GM21360 (cell line): ENCODE measurements around the gene ARSG.
"Not testable (repeated sequence)": the region's sequence is repeated elsewhere in the genome, so short reads cannot be mapped to it uniquely, and the experiment has no call there.

Experiments
- ATAC-seq: cut with Tn5 transposase; IDR thresholded peaks from one replicate; pipeline ENCODE4 v1.9.1; 2021; ENCODE audit warnings: mild to moderate bottlenecking, moderate library complexity; ENCODE audit not compliant: unreplicated experiment

ARSG gene

GRCh38 chr17:68290955-68291835 is at the start of gene ARSG, which contains the start of gene SLC16A6:
Gene ARSG (plus strand): TSS chr17:68291495. CDS start chr17:68307494, 15,999 bp downstream.
Gene SLC16A6 (minus strand): TSS chr17:68291127. CDS start chr17:68278320, 12,807 bp downstream.
- peak; percentile 44 for ATAC-seq

GRCh38 chr17:68246271-68247028 is 44.8 kb upstream of the ARSG start:
- ATAC-seq: no peak

- ATAC-seq: peak; percentile 85
Observed at GRCh38 chr17:68247445-68248198, 43.7 kb upstream of the ARSG start, which contains the start of gene AMZ2. Gene AMZ2 (plus strand): TSS chr17:68248043. CDS start chr17:68250188, 2,145 bp downstream.

GRCh38 chr17:68248199-68248825 is 43.0 kb upstream of the ARSG start:
- no peak for ATAC-seq

GRCh38 chr17:68248891-68249290 is 42.4 kb upstream of the ARSG start:
- ATAC-seq: no peak

- no peak for ATAC-seq
Observed at GRCh38 chr17:68249354-68249765, 41.9 kb upstream of the ARSG start.

- not testable (repeated sequence) for ATAC-seq
Observed at GRCh38 chr17:68253426-68253825, 37.9 kb upstream of the ARSG start.

- ATAC-seq: no peak
Observed at GRCh38 chr17:68255151-68255550, 36.1 kb upstream of the ARSG start.

- ATAC-seq: no peak
Observed at GRCh38 chr17:68255731-68256538, 35.4 kb upstream of the ARSG start.

GRCh38 chr17:68256701-68257100 is 34.6 kb upstream of the ARSG start:
- ATAC-seq: not testable (repeated sequence)

GRCh38 chr17:68257934-68258333 is 33.4 kb upstream of the ARSG start:
- ATAC-seq: no peak

- ATAC-seq: peak; percentile 91
Observed at GRCh38 chr17:68258890-68259647, 32.2 kb upstream of the ARSG start.

- not testable (repeated sequence) for ATAC-seq
Observed at GRCh38 chr17:68259648-68259951, 31.7 kb upstream of the ARSG start.

- no peak for ATAC-seq
Observed at GRCh38 chr17:68260051-68260762, 31.1 kb upstream of the ARSG start.

GRCh38 chr17:68262467-68262866 is 28.8 kb upstream of the ARSG start:
- ATAC-seq: not testable (repeated sequence)

GRCh38 chr17:68263101-68263681 is 28.1 kb upstream of the ARSG start:
- not testable (repeated sequence) for ATAC-seq

GRCh38 chr17:68265833-68266232 is 25.5 kb upstream of the ARSG start:
- ATAC-seq: not testable (repeated sequence)

GRCh38 chr17:68273722-68274121 is 17.6 kb upstream of the ARSG start:
- no peak for ATAC-seq
